HEK293 (cell line): ENCODE data around the gene APOH.

Source experiments
- CTCF ChIA-PET: fragments of 350-600 bp; formaldehyde crosslinking; extraction: SDS; loops from one replicate; lab custom pipeline; 2021; ENCODE audit warnings: antibody characterized with exemption; lab: Yijun Ruan, JAX
- POLR2A ChIA-PET: fragments of 300-600 bp; formaldehyde crosslinking; extraction: SDS; loops from one replicate; lab custom pipeline; 2020; ENCODE audit warnings: antibody characterized with exemption, inconsistent platforms; lab: Yijun Ruan, JAX
- H3K27ac ChIP-seq: fragments of 200-500 bp; sonication (Bioruptor generic); 2 replicates; pipeline ENCODE4 v1.5.1; 2014; ENCODE audit warnings: low read depth, low read length, control low read depth, inconsistent platforms; ENCODE audit errors: extremely low read depth
- H3K36me3 ChIP-seq, 2 experiments: fragments of 200-500 bp in 1 of 2; sonication (Bioruptor generic) in 1 of 2; 1 replicate in 1 of 2; 2 replicates in 1 of 2; pipeline ENCODE4 v1.5.1; 2014 to 2017; ENCODE audit warnings: inconsistent platforms in 2 of 2, low read length in 2 of 2; ENCODE audit not compliant: control insufficient read depth in 2 of 2, insufficient read depth in 1 of 2
- H3K4me1 ChIP-seq: fragments of 200-500 bp; sonication (Bioruptor generic); 2 replicates; pipeline ENCODE4 v1.5.1; 2014; ENCODE audit warnings: mild to moderate bottlenecking, low read length, inconsistent platforms; ENCODE audit not compliant: control insufficient read depth, insufficient read depth
- H3K4me3 ChIP-seq: 2 replicates; pipeline ENCODE4 v1.5.1; 2011; ENCODE audit warnings: low read depth, mild to moderate bottlenecking, control low read depth, low read length, moderate library complexity
- H3K9me3 ChIP-seq: fragments of 200-500 bp; sonication (Bioruptor generic); 2 replicates; pipeline ENCODE4 v1.5.1; 2014; ENCODE audit warnings: low read depth, low read length, inconsistent platforms; ENCODE audit not compliant: control insufficient read depth, insufficient read depth
- BCL11B ChIP-seq: fragments of 450-650 bp; formaldehyde crosslinking; IDR thresholded peaks from 2 replicates; pipeline ENCODE4 v1.5.1; 2016; ENCODE audit warnings: low read depth, missing biosample characterization, missing genetic modification characterization
- FEZF1 ChIP-seq: fragments of 450-650 bp; formaldehyde crosslinking; IDR thresholded peaks from 2 replicates; pipeline ENCODE4 v1.5.1; 2016; ENCODE audit warnings: missing biosample characterization, missing genetic modification characterization
- IKZF3 ChIP-seq: fragments of 450-650 bp; IDR thresholded peaks from 2 replicates; pipeline ENCODE4 v1.5.0; 2018; ENCODE audit warnings: missing biosample characterization, mild to moderate bottlenecking, missing genetic modification characterization, moderate library complexity
- MEIS1 ChIP-seq: sonication (generic); formaldehyde crosslinking; IDR thresholded peaks from 2 replicates; pipeline ENCODE4 v1.8.1; 2022; ENCODE audit warnings: missing genetic modification reagents, mild to moderate bottlenecking, borderline replicate concordance
- OSR2 ChIP-seq: fragments of 450-650 bp; formaldehyde crosslinking; IDR thresholded peaks from 2 replicates; pipeline ENCODE4 v1.5.1; 2016; ENCODE audit warnings: missing biosample characterization, missing genetic modification characterization
- OVOL3 ChIP-seq: fragments of 450-650 bp; formaldehyde crosslinking; IDR thresholded peaks from 2 replicates; pipeline ENCODE4 v1.5.1; 2016; ENCODE audit warnings: missing biosample characterization, missing genetic modification characterization
- PRDM2 ChIP-seq: fragments of 450-650 bp; formaldehyde crosslinking; IDR thresholded peaks from 2 replicates; pipeline ENCODE4 v1.5.1; 2016; ENCODE audit warnings: missing biosample characterization, missing genetic modification characterization, borderline replicate concordance
- PRDM6 ChIP-seq: fragments of 450-650 bp; formaldehyde crosslinking; IDR thresholded peaks from 2 replicates; pipeline ENCODE4 v1.5.1; 2017; ENCODE audit warnings: missing biosample characterization, missing genetic modification characterization
- ZBTB21 ChIP-seq: fragments of 450-650 bp; formaldehyde crosslinking; IDR thresholded peaks from 2 replicates; pipeline ENCODE4 v1.5.1; 2017; ENCODE audit warnings: missing biosample characterization, missing genetic modification characterization
- ZNF112 ChIP-seq: fragments of 450-650 bp; formaldehyde crosslinking; IDR thresholded peaks from 2 replicates; pipeline ENCODE4 v1.5.0; 2017; ENCODE audit warnings: missing biosample characterization, missing genetic modification characterization
- ZNF132 ChIP-seq: fragments of 450-650 bp; formaldehyde crosslinking; IDR thresholded peaks from 2 replicates; pipeline ENCODE4 v1.5.1; 2017; ENCODE audit warnings: missing biosample characterization, missing genetic modification characterization, borderline replicate concordance
- ZNF133 ChIP-seq: fragments of 450-650 bp; formaldehyde crosslinking; IDR thresholded peaks from 2 replicates; pipeline ENCODE4 v1.5.1; 2016; ENCODE audit warnings: missing biosample characterization, missing genetic modification characterization
- ZNF148 ChIP-seq: fragments of 450-650 bp; formaldehyde crosslinking; IDR thresholded peaks from 2 replicates; pipeline ENCODE4 v1.5.0; 2017; ENCODE audit warnings: missing biosample characterization, missing genetic modification characterization, borderline replicate concordance
- ZNF184 ChIP-seq: fragments of 450-650 bp; IDR thresholded peaks from 2 replicates; pipeline ENCODE4 v1.5.1; 2018; ENCODE audit warnings: missing biosample characterization, mild to moderate bottlenecking, missing genetic modification characterization
- ZNF221 ChIP-seq: fragments of 450-650 bp; formaldehyde crosslinking; IDR thresholded peaks from 2 replicates; pipeline ENCODE4 v1.5.1; 2017; ENCODE audit warnings: missing biosample characterization, missing genetic modification characterization, borderline replicate concordance
- ZNF302 ChIP-seq: fragments of 450-650 bp; formaldehyde crosslinking; IDR thresholded peaks from 2 replicates; pipeline ENCODE4 v1.5.1; 2016; ENCODE audit warnings: missing biosample characterization, missing genetic modification characterization, low read depth
- ZNF324 ChIP-seq: fragments of 450-650 bp; formaldehyde crosslinking; IDR thresholded peaks from 2 replicates; pipeline ENCODE4 v1.5.1; 2016; ENCODE audit warnings: missing biosample characterization, missing genetic modification characterization
- ZNF362 ChIP-seq: fragments of 450-650 bp; formaldehyde crosslinking; IDR thresholded peaks from 2 replicates; pipeline ENCODE4 v1.5.1; 2016; ENCODE audit warnings: missing biosample characterization, missing genetic modification characterization
- ZNF426 ChIP-seq: fragments of 450-650 bp; formaldehyde crosslinking; IDR thresholded peaks from 2 replicates; pipeline ENCODE4 v1.5.1; 2017; ENCODE audit warnings: missing biosample characterization, missing genetic modification characterization, mild to moderate bottlenecking, inconsistent platforms, moderate library complexity
- ZNF560 ChIP-seq: fragments of 450-650 bp; formaldehyde crosslinking; IDR thresholded peaks from 2 replicates; pipeline ENCODE4 v1.5.1; 2017; ENCODE audit warnings: missing biosample characterization, missing genetic modification characterization, borderline replicate concordance
- ZNF626 ChIP-seq: fragments of 450-650 bp; sonication (Bioruptor Pico); formaldehyde crosslinking; IDR thresholded peaks from 2 replicates; pipeline ENCODE4 v1.5.1; 2018; ENCODE audit warnings: missing biosample characterization, missing genetic modification characterization, inconsistent platforms
- ZNF654 ChIP-seq: fragments of 450-650 bp; formaldehyde crosslinking; IDR thresholded peaks from 2 replicates; pipeline ENCODE4 v1.5.1; 2016; ENCODE audit warnings: low read depth, missing biosample characterization, missing genetic modification characterization
- ZNF768 ChIP-seq: fragments of 450-650 bp; formaldehyde crosslinking; IDR thresholded peaks from 2 replicates; pipeline ENCODE4 v1.5.1; 2018; ENCODE audit warnings: missing biosample characterization, mild to moderate bottlenecking, missing genetic modification characterization
- TF ChIP-seq, protein P1 (sequence below): fragments of 450-650 bp; formaldehyde crosslinking; IDR thresholded peaks from 2 replicates; pipeline ENCODE4 v1.5.1; 2016; ENCODE audit warnings: missing biosample characterization, missing genetic modification characterization, borderline replicate concordance
- TF ChIP-seq, protein P2 (sequence below): fragments of 450-650 bp; formaldehyde crosslinking; IDR thresholded peaks from 2 replicates; pipeline ENCODE4; 2016; ENCODE audit warnings: missing biosample characterization, missing genetic modification characterization

Gene APOH

GRCh38 chr17:66177048-66177447 lies 52.2 kb downstream of the APOH start:
- ChIA-PET POLR2A (no interaction called here), CTCF (interaction anchor here (1.5 kb wide), 1 partner anchor 12 kb away, joined by 3 read pairs; no protein-coding TSS in a partner anchor)
- no peak overlapping the region for H3K27ac ChIP-seq
- H3K9me3 ChIP-seq: no peaks in the 10 kb centered on the region
- H3K36me3 ChIP-seq: peaks cover 31 to 37% of the 10 kb centered on the region in 2 experiments
- H3K4me1 ChIP-seq: peaks cover 15% of the 10 kb centered on the region; the same call in 1 of the 2 replicates
- no peak overlapping the region for H3K4me3 ChIP-seq
- TF ChIP-seq ZNF221 (tag by site-specific recombination) (no peak), ZNF133 (tag by site-specific recombination) (peak; percentile 68), ZNF132 (tag by site-specific recombination) (no peak), ZNF362 (tag by site-specific recombination) (peak; percentile 79; the same call in 1 of the 2 replicates), ZBTB21 (tag by site-specific recombination) (no peak), ZNF324 (tag by site-specific recombination) (no peak), MEIS1 (CRISPR knock-in tag) (no peak), ZNF302 (tag by site-specific recombination) (no peak), ZNF560 (no peak), ZNF654 (tag by site-specific recombination) (no peak), IKZF3 (tag by site-specific recombination) (no peak), ZNF148 (tag by site-specific recombination) (no peak), BCL11B (tag by site-specific recombination) (no peak), FEZF1 (peak; percentile 97), OVOL3 (tag by site-specific recombination) (no peak), PRDM6 (0 out of 2 replicates have a peak, but pooled peaks have one; percentile 31), ZNF426 (no peak), ZNF768 (no peak), ZNF184 (tag by site-specific recombination) (no peak), ZNF112 (no peak), OSR2 (tag by site-specific recombination) (peak; percentile 62), ZNF626 (no peak), PRDM2 (tag by site-specific recombination) (no peak)
- TF ChIP-seq, protein P1, sequence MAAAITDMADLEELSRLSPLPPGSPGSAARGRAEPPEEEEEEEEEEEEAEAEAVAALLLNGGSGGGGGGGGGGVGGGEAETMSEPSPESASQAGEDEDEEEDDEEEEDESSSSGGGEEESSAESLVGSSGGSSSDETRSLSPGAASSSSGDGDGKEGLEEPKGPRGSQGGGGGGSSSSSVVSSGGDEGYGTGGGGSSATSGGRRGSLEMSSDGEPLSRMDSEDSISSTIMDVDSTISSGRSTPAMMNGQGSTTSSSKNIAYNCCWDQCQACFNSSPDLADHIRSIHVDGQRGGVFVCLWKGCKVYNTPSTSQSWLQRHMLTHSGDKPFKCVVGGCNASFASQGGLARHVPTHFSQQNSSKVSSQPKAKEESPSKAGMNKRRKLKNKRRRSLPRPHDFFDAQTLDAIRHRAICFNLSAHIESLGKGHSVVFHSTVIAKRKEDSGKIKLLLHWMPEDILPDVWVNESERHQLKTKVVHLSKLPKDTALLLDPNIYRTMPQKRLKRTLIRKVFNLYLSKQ (tag by site-specific recombination): no peak
- TF ChIP-seq, protein P2, sequence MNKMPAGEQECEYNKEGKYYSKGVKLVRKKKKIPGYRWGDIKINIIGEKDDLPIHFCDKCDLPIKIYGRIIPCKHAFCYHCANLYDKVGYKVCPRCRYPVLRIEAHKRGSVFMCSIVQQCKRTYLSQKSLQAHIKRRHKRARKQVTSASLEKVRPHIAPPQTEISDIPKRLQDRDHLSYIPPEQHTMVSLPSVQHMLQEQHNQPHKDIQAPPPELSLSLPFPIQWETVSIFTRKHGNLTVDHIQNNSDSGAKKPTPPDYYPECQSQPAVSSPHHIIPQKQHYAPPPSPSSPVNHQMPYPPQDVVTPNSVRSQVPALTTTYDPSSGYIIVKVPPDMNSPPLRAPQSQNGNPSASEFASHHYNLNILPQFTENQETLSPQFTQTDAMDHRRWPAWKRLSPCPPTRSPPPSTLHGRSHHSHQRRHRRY: no peak
